GM12874 (cell line): Measurements from ENCODE around the gene L3MBTL4.

Experiments used
- CTCF ChIP-seq: IDR thresholded peaks from 2 replicates; pipeline ENCODE4 v1.5.1; 2011; ENCODE audit warnings: low read depth, mild to moderate bottlenecking, control low read depth, low read length, moderate library complexity; ENCODE audit not compliant: insufficient read depth

L3MBTL4 gene

DNA sequence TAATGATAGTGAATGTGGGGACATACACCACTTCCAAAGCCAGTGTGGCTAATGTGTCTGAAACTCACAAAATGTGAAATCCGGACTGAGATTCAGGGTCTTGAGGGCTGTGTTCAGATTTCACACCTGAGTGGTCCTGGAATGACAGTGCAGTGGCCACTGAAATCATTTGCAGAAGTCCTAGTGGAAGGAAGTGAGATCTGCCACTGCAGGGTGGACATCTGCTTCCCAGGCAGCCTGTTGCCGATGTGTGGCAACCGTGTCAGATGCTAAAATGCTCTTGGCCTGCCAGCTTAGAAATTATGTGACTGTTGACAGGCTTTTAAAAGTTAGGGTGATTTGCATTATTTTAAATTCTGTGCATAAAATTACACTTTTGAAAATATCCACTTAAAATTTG is 441.6 kb downstream of the L3MBTL4 start:
- TF ChIP-seq CTCF = no peak

- TF ChIP-seq CTCF = no peak
Measured at GRCh38 chr18:5972298-5972697, 442.4 kb downstream of the L3MBTL4 start.

GRCh38 chr18:5969989-5970403 is 444.7 kb downstream of the L3MBTL4 start:
- no peak for TF ChIP-seq CTCF

DNA sequence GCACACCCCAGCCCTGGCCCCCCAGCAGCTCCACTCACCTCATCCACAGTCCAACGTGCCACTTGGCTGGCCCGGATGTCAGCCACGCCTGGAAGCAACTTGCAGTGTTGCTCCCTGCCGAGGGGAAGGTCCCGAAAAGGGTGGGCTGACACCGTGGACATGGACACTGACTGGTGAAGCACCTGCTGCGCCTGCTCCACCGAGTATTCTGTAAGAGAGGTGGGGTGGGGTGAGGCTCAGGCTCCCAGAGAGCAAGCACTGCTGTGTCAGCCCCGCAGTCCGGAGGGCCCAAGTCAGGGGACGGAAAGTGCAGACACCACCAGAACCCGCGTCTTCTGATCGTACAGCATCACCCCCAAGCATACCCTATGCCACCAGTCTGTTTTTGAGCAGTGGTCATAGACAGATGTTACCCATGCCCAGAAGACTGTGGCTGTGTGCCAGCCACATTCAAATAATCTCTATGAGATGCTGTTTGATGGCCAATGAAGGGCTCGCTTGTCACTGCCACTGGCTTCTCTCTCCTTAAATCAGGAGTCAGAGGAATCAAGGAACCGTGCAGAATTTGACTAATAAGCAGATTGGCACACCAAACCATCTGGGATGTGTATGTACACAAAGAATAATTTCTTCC is 445.2 kb downstream of the L3MBTL4 start:
- no peak for TF ChIP-seq CTCF

GRCh38 chr18:5967666-5968065 is 447.0 kb downstream of the L3MBTL4 start:
- no peak for TF ChIP-seq CTCF

DNA sequence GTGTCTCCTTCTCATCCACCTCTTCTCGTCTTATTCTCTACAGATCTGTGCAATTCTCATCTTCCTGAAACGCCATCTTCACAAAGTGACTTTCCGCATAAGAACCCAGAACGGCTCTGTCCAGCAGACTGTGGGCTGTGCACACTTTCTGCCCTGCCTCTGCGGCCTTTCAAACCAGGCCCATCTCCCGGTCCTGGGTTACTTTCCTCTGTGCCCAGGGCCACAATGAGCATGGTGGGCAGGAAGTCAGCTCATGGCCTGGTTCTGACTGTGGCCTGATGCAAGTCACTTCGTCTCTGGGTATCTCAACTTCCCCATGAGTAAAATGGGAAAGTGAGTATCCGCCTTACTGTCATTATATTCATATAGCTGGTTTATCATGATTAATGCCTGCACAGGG is 447.7 kb downstream of the L3MBTL4 start:
- TF ChIP-seq CTCF = no peak

DNA sequence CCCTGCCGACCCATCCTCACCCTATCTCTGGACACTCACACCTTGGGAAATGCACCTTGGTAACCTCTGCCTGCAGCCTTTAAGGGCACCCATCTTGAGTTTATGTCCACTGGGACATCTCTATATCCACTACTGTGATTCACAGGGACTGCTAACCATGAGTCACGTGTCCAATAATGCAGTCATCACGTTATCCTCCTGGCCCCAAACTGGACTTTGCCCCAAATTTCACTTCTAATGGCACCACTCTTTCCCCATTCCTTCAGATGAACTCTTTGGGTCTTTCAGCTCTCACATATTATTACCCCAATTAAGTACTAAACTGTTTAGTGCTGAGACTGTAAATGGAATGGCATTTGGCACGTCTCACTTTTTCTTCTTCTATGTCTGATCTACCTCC is 448.2 kb downstream of the L3MBTL4 start:
- no peak for TF ChIP-seq CTCF
